Aorta (tissue), 5 donors: ENCODE data around the gene ZNF235. TPM values are rescaled to one million over a fixed set of nuclear protein-coding genes. Genes with fewer than 3 reads are reported as not detected.
A peak's percentile ranks its signal among the peaks of the same experiment; 100 is the strongest.

Experiments
- ATAC-seq: fragments of 200-7000 bp; cut with Tn5 transposase; one replicate; pipeline ENCODE4 v1.9.1; 2022; ENCODE audit warnings: moderate library complexity; ENCODE audit not compliant: low FRiP score
- DNase-seq, 2 donors: peaks; one replicate each; pipeline ENCODE4 v3.0.0-alpha.2; 2020
- H3K27ac ChIP-seq, 2 donors: one replicate each; pipeline ENCODE4 v1.5.1; 2013; ENCODE audit warnings: low read length in 2 of 2, mild to moderate bottlenecking in 2 of 2, moderate library complexity in 2 of 2, control low read depth in 1 of 2, inconsistent platforms in 1 of 2, low read depth in 1 of 2
- H3K27me3 ChIP-seq, 2 donors: one replicate each; pipeline ENCODE4 v1.6.1; 2013; ENCODE audit warnings: control low read depth in 1 of 2, low read length in 1 of 2, mild to moderate bottlenecking in 1 of 2, moderate library complexity in 1 of 2; ENCODE audit not compliant: insufficient read depth in 2 of 2, control insufficient read depth in 1 of 2
- H3K36me3 ChIP-seq, 2 donors: one replicate each; pipeline ENCODE4 v1.6.1; 2013; ENCODE audit warnings: control low read depth in 1 of 2, low read length in 1 of 2, mild to moderate bottlenecking in 1 of 2; ENCODE audit not compliant: insufficient read depth in 2 of 2, control insufficient read depth in 1 of 2
- H3K4me1 ChIP-seq, 2 donors: one replicate each; pipeline ENCODE4 v1.6.1; 2013; ENCODE audit warnings: low read length in 2 of 2, control low read depth in 1 of 2, mild to moderate bottlenecking in 1 of 2, moderate library complexity in 1 of 2; ENCODE audit not compliant: insufficient read depth in 2 of 2, control insufficient read depth in 1 of 2
- H3K4me3 ChIP-seq, 2 donors: one replicate each; pipeline ENCODE4 v1.5.1; 2013; ENCODE audit warnings: low read length in 2 of 2, control low read depth in 1 of 2, mild to moderate bottlenecking in 1 of 2
- H3K9me3 ChIP-seq: one replicate; pipeline ENCODE4 v1.6.1; 2013; ENCODE audit warnings: mild to moderate bottlenecking, low read length; ENCODE audit not compliant: control insufficient read depth
- WGBS, 2 donors: extraction: QIAGEN DNeasy Blood & Tissue Kit; methylation state at CpG; one replicate each; pipeline ENCODE4 v1.1.7; 2013; 5-methylcytosine and 5-hydroxymethylcytosine counted together
- intact Hi-C, 2 donors: fragments of 100-400 bp; cut with DNase I; formaldehyde crosslinking; loops; one replicate each; pipeline versions ENCODE4 v1.14.2 to v1.15.0; 2022
- polyA plus RNA-seq, 2 donors: library from polyadenylated mRNA; stranded (reverse); fragments of 200-250 nt; gene quantifications; one replicate each; pipeline ENCODE4 v1.2.3, GENCODE V29; 2013
- total RNA-seq, 2 donors: library from RNA; stranded (reverse); fragmentation: NEBNext Ultra II Directional; extraction: Animal tissue kit (Norgen Biotek cat#: 25700); gene quantifications; one replicate each; pipeline ENCODE4 v1.2.1, GENCODE V29; 2021
- donor health status: healthy with polysubstance abuse.
- donor health status: Bipolar disorder and iron deficiency.
- donor health status: DM: no; HTN: no; CAD: no.
- donor health status: DM: no; HTN: no; CAD: no.
- donor health status: DM: yes; HTN: yes; CAD: no.

Gene ZNF235
- total and polyA plus RNA-seq, 4 donors, result 2.3 to 11.0 (median 4.6) TPM

DNA sequence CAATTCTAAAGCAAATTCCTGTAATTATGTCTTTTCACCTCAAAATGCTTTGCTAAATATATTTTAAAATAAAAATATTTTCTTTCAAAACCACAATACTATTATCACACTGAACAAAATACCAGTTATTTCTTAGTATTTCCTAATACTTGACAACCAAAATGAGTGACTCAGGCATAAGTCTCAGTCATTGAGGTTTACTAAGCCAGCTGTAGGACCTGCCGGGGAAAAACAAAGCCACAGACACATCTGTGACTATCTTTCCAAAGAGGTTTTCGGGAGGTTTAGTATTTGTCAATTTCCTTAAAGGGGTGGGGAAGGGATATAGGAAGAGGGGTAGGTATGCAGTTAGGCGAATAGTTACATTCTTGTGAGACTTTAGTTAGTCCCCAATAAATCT lies 3.2 kb upstream of the ZNF235 start:
- WGBS, 2 donors, result 86 to 91% methylated on average over 3 of the region's 3 CpGs
- H3K36me3 ChIP-seq, result no peaks in the 10 kb centered on the region
- DNase-seq, result no peak
- intact Hi-C loops, result loop anchor here in 1 of 2 donors (5.0 kb wide), 1 partner anchor 101 kb away; no protein-coding TSS in a partner anchor
- H3K9me3 ChIP-seq, result peaks cover 2% of the 10 kb centered on the region
- H3K4me3 ChIP-seq, result no peak overlapping the region
- H3K4me1 ChIP-seq, result no peaks in the 10 kb centered on the region
- no peak overlapping the region for H3K27ac ChIP-seq
- no peak for ATAC-seq
- no peaks in the 10 kb centered on the region for H3K27me3 ChIP-seq

DNA sequence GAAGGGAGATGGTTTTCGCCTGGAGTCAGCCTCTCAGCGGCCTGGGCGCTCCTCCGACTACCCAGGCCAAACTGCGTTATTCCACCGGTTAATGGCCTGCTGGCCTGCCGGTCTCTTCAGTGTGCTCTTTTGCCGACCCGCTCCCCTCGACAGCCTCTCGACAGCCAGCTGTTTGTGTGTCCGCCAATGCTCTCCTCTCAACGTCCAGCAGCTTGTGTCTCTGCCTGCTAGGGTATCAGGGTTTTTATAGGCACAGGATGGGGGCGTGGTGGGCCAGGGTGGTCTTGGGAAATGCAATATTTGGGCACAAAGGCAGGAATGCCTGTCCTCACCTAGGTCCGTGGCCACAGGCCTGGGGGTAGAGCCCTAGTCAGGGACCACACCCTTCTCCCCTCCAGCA lies 1.5 kb upstream of the ZNF235 start:
- ATAC-seq, result no peak
- H3K36me3 ChIP-seq, result peaks cover under 1 to 2% of the 10 kb centered on the region in 2 donors
- no peak for DNase-seq
- no peaks in the 10 kb centered on the region for H3K4me1 ChIP-seq
- no peaks in the 10 kb centered on the region for H3K27me3 ChIP-seq
- intact Hi-C loops, result loop anchor here in 1 of 2 donors (5.0 kb wide), 1 partner anchor 99 kb away; no protein-coding TSS in a partner anchor
- H3K4me3 ChIP-seq, result no peak overlapping the region
- peaks cover 2% of the 10 kb centered on the region for H3K9me3 ChIP-seq
- no peak overlapping the region for H3K27ac ChIP-seq
- WGBS, 2 donors, result 87 to 90% methylated on average over 15 of the region's 15 CpGs

DNA sequence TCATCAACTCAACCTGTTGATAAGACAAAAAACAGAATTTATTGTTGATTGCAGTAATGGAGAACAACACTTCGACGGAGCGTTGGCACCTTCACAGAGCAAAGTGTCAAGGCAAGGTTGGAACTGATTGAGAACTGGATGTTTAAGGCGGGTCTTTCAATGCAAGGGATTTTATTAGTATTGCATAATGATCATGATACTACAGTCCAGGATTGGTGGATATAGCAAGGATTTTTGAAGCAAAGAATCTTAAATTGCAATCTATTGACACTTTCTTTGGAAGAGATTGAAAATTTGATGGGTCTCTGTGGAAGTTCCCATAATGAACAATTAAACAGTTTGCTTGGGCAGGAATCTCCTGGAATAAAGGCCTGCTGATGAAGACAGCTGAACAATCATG lies 632 bp upstream of the ZNF235 start:
- intact Hi-C loops, result loop anchor here in 1 of 2 donors (5.0 kb wide), 1 partner anchor 98 kb away; no protein-coding TSS in a partner anchor
- Histone ChIP-seq H3K27ac (no peak overlapping the region), H3K27me3 (no peaks in the 10 kb centered on the region), H3K4me3 (peak overlapping the region in 1 of 2 donors; percentile 76), H3K4me1 (no peaks in the 10 kb centered on the region), H3K36me3 (peaks cover 2 to 3% of the 10 kb centered on the region in 2 donors), H3K9me3 (peaks cover 2% of the 10 kb centered on the region)
- ATAC-seq (no peak), DNase-seq (no peak)
- 80 to 92% methylated on average over 4 of the region's 4 CpGs for WGBS, 2 donors

DNA sequence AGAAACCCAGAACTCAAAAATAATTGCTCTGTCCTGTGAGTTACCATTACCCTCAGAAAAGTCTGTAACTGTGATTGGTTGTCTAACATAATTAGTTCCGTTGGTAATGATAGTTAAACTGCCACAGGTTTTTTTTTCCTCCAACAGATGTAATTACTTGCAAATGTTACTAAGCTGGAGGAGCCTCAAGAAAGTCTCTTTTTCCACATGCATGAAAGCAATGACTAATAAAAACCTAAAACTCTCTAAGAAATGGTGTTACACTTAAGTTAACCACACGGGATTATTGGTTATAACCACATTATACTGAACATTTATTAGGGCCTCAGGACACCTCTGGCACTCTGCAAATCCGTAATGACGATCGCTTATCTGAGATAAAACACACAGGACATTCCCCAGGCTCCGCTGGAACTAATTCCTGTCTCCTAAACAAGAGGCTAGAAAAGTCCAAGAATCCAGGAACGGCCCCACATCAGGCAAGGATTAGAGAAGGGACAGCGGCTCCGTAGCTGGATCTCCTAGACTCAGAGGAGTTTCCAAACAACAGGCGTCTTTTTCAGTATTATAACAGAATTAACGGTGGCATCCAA lies 753 bp downstream of the ZNF235 start:
- DNase-seq (no peak), ATAC-seq (peak; percentile 11)
- Histone ChIP-seq H3K4me1 (no peaks in the 10 kb centered on the region), H3K9me3 (peaks cover 6% of the 10 kb centered on the region), H3K27me3 (no peaks in the 10 kb centered on the region), H3K27ac (no peak overlapping the region), H3K4me3 (peak overlapping the region; percentile 62), H3K36me3 (peaks cover 3 to 9% of the 10 kb centered on the region in 2 donors)
- WGBS, 2 donors, result 1 to 2% methylated on average over 11 of the region's 11 CpGs
- intact Hi-C loops, result loop anchor here in 1 of 2 donors (5.0 kb wide), 1 partner anchor 53 kb away; the partner anchor contains the start of gene ZNF112

DNA sequence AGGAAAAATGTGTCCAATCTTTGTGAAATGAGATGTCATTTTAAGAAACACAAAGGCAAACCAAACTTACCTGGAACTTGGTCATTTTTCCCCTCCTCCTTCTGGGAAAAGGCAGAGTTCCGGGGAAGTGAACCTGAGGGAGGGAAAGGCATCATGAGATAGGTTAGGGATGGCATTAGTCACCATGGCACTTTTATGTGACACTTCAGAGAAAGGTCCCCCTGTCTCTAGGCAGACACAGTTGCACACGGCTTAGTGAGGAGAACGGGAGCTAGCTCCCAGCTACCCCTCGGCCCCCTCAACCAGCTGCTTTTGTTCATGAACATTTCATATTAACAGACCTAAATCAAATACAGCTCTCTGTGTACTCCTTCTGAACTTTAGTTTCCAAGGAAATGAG lies 1.5 kb downstream of the ZNF235 start:
- Histone ChIP-seq H3K4me3 (no peak overlapping the region), H3K27ac (no peak overlapping the region), H3K9me3 (peaks cover 6% of the 10 kb centered on the region), H3K27me3 (no peaks in the 10 kb centered on the region), H3K36me3 (peaks cover 3 to 9% of the 10 kb centered on the region in 2 donors), H3K4me1 (no peaks in the 10 kb centered on the region)
- ATAC-seq, result no peak
- intact Hi-C loops, result loop anchor here in 1 of 2 donors (5.0 kb wide), 1 partner anchor 54 kb away; the partner anchor contains the start of gene ZNF112
- WGBS, 2 donors, result 51 to 64% methylated on average over 4 of the region's 4 CpGs
- no peak for DNase-seq

DNA sequence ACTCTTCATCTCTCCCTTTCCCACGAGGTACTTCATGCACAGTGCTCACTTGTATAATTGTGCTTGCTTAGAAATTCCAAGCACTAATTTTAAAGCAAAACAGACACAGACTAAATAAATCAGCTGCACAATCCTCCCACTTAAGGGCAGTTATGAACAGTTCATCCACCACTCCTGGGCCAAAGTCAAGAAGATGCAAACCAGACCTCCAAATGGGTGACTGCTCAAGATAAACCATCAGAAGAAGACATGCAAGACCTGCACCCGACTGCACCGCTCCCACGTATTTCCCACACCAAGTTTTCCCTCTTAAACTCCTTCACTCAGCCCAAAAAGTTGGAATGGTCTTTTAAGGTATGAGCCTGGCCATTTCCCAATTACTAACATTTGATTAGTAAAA lies 19.9 kb downstream of the ZNF235 start:
- WGBS, 2 donors, result 64 to 83% methylated on average over 4 of the region's 4 CpGs
- Histone ChIP-seq H3K4me1 (no peaks in the 10 kb centered on the region), H3K36me3 (peaks cover 25 to 26% of the 10 kb centered on the region in 2 donors), H3K27me3 (no peaks in the 10 kb centered on the region), H3K4me3 (no peak overlapping the region), H3K27ac (no peak overlapping the region), H3K9me3 (peaks cover 31% of the 10 kb centered on the region)
- DNase-seq (no peak), ATAC-seq (no peak)
- intact Hi-C loops, result no loop called here

DNA sequence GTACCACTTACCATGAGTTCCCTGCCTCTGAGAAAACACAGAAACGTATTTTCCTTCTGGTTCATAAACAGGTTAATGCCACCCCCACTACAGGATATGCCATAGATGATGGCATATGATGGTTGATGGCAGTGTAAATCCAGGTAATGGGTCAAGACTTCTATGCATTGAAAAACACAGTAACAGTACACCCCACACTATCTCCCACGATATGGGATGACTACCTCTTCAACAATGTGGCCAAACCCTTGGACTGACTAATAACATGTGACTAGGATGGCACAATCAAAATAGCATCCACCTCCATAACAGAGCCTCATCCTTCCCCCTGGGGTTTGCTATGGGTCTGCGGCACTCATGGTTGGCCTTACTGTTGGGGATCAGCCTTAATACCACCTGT lies 22.0 kb downstream of the ZNF235 start:
- Histone ChIP-seq H3K4me1 (no peaks in the 10 kb centered on the region), H3K36me3 (peaks cover 9 to 11% of the 10 kb centered on the region in 2 donors), H3K4me3 (no peak overlapping the region), H3K9me3 (peaks cover 22% of the 10 kb centered on the region), H3K27ac (no peak overlapping the region), H3K27me3 (no peaks in the 10 kb centered on the region)
- no peak for ATAC-seq
- intact Hi-C loops, result no loop called here
- DNase-seq, result no peak
- WGBS, 2 donors, result 90 to 91% methylated on average over 3 of the region's 3 CpGs

DNA sequence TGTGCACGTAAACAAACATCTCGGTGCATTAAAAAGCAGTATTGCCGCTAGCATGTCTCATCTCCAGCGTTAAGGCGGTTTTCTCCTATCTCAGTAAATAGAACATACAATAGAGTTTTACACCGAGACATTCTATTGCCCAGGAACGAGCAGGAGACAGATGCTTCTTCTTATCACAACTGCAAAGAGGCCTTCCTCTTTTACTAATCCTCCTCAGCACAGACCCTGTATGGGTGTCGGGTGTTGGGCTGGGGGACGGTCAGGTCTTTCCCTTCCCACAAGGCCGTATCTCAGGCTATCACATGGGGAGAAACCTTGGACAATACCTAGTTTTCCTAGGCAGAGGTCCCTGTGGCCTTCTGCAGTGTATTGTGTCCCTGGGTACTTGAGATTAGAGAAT lies 23.9 kb downstream of the ZNF235 start:
- Histone ChIP-seq H3K4me1 (no peaks in the 10 kb centered on the region), H3K27me3 (no peaks in the 10 kb centered on the region), H3K9me3 (peaks cover 16% of the 10 kb centered on the region), H3K27ac (no peak overlapping the region), H3K4me3 (no peak overlapping the region), H3K36me3 (peaks cover 3 to 5% of the 10 kb centered on the region in 2 donors)
- 94 to 96% methylated on average over 10 of the region's 10 CpGs for WGBS, 2 donors
- no peak for ATAC-seq
- no peak for DNase-seq
- intact Hi-C loops, result no loop called here

DNA sequence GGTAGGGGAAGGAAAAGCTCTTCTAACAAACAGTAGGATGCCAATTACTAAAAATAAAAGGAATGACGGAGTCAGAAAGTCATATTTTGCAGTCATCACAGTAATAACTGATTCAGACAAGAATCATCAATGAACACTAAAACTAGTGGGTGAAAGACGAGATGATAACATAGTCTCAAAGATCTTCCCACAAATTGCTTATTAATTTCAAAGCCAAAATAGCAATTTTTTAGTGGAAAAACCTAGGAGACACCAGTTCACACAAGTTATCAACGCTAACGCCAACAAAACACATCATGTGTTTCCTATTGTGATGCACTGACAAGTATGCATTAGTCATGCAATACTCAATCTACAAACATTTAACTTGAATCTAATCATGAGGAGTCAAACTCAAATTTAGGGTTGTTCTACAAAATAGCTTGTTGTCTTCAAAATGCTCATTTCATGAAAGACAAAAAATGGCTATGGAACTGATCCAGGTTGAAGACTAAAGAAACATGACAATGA lies 26.6 kb downstream of the ZNF235 start:
- peaks cover 21% of the 10 kb centered on the region for H3K9me3 ChIP-seq
- H3K27me3 ChIP-seq, result no peaks in the 10 kb centered on the region
- 89 to 93% methylated on average over 4 of the region's 4 CpGs for WGBS, 2 donors
- no peaks in the 10 kb centered on the region for H3K4me1 ChIP-seq
- intact Hi-C loops, result no loop called here
- no peak overlapping the region for H3K4me3 ChIP-seq
- H3K27ac ChIP-seq, result no peak overlapping the region
- ATAC-seq, result no peak
- no peak for DNase-seq
- H3K36me3 ChIP-seq, result peaks cover 8 to 17% of the 10 kb centered on the region in 2 donors
